Trophoblast cell (in vitro differentiated cells and primary cell): Measurements from ENCODE around the gene ZNF460.
"Not testable (repeated sequence)": the region's sequence is repeated elsewhere in the genome, so short reads cannot be mapped to it uniquely, and the experiment has no call there.

Experiments used
- DNase-seq, 2 donors: peaks; one replicate each; pipeline ENCODE4 v3.0.0-alpha.2; 2016
- H2AFZ ChIP-seq: 2 replicates; pipeline ENCODE4 v1.6.1; 2013; ENCODE audit warnings: low read length, moderate library complexity, mild to moderate bottlenecking; ENCODE audit not compliant: insufficient read depth, poor library complexity
- H2AK5ac ChIP-seq: 2 replicates; pipeline ENCODE4 v1.6.1; 2013; ENCODE audit warnings: mild to moderate bottlenecking, low read length
- H2BK120ac ChIP-seq: 2 replicates; pipeline ENCODE4 v1.6.1; 2013; ENCODE audit warnings: low read length, mild to moderate bottlenecking, moderate library complexity; ENCODE audit not compliant: insufficient read depth, poor library complexity
- H2BK12ac ChIP-seq: 2 replicates; pipeline ENCODE4 v1.6.1; 2013; ENCODE audit warnings: mild to moderate bottlenecking, low read length, moderate library complexity
- H2BK5ac ChIP-seq: 2 replicates; pipeline ENCODE4 v1.6.1; 2013; ENCODE audit warnings: low read length, low read depth, moderate library complexity, mild to moderate bottlenecking; ENCODE audit not compliant: poor library complexity
- H3K14ac ChIP-seq: 2 replicates; pipeline ENCODE4 v1.6.1; 2013; ENCODE audit warnings: mild to moderate bottlenecking, low read length
- H3K18ac ChIP-seq: 2 replicates; pipeline ENCODE4 v1.6.1; 2013; ENCODE audit warnings: mild to moderate bottlenecking, low read length
- H3K23ac ChIP-seq: 2 replicates; pipeline ENCODE4 v1.6.1; 2013; ENCODE audit warnings: low read length
- H3K27ac ChIP-seq: 2 replicates; pipeline ENCODE4 v1.5.1; 2013; ENCODE audit warnings: low read depth, mild to moderate bottlenecking, inconsistent platforms, low read length, moderate library complexity
- H3K27me3 ChIP-seq: 2 replicates; pipeline ENCODE4 v1.6.1; 2013; ENCODE audit warnings: inconsistent platforms, mild to moderate bottlenecking, low read length, moderate library complexity; ENCODE audit not compliant: insufficient read depth
- H3K36me3 ChIP-seq, 2 experiments: 1 replicate in 1 of 2; 2 replicates in 1 of 2; pipeline ENCODE4 v1.6.1; 2013; ENCODE audit warnings: low read length in 2 of 2, mild to moderate bottlenecking in 2 of 2, moderate library complexity in 1 of 2; ENCODE audit not compliant: insufficient read depth in 2 of 2, control insufficient read depth in 1 of 2
- H3K4ac ChIP-seq: 2 replicates; pipeline ENCODE4 v1.6.1; 2013; ENCODE audit warnings: low read depth, mild to moderate bottlenecking, low read length, moderate library complexity
- H3K4me1 ChIP-seq, 2 experiments: 1 replicate in 1 of 2; 2 replicates in 1 of 2; pipeline ENCODE4 v1.6.1; 2013; ENCODE audit warnings: low read length in 2 of 2, mild to moderate bottlenecking in 2 of 2, moderate library complexity in 1 of 2; ENCODE audit not compliant: insufficient read depth in 2 of 2, control insufficient read depth in 1 of 2
- H3K4me2 ChIP-seq: 2 replicates; pipeline ENCODE4 v1.6.1; 2013; ENCODE audit warnings: inconsistent platforms, mild to moderate bottlenecking, low read length, moderate library complexity
- H3K4me3 ChIP-seq: 2 replicates; pipeline ENCODE4 v1.5.1; 2013; ENCODE audit warnings: mild to moderate bottlenecking, low read depth, low read length, inconsistent platforms
- H3K79me1 ChIP-seq: one replicate; pipeline ENCODE4 v1.6.1; 2013; ENCODE audit warnings: low read length
- H3K79me2 ChIP-seq: 2 replicates; pipeline ENCODE4 v1.6.1; 2013; ENCODE audit warnings: low read length, mild to moderate bottlenecking; ENCODE audit not compliant: control insufficient read depth, insufficient read depth, poor library complexity
- H3K9ac ChIP-seq: 2 replicates; pipeline ENCODE4 v1.6.1; 2013; ENCODE audit warnings: mild to moderate bottlenecking, low read length
- H3K9me3 ChIP-seq: 2 replicates; pipeline ENCODE4 v1.6.1; 2013; ENCODE audit warnings: low read depth, mild to moderate bottlenecking, control low read depth, inconsistent platforms, low read length; ENCODE audit not compliant: insufficient read depth
- H4K12ac ChIP-seq: 2 replicates; pipeline ENCODE4 v1.6.1; 2013; ENCODE audit warnings: low read depth, mild to moderate bottlenecking, low read length, moderate library complexity
- H4K8ac ChIP-seq: 2 replicates; pipeline ENCODE4 v1.6.1; 2013; ENCODE audit warnings: low read depth, mild to moderate bottlenecking, low read length, moderate library complexity
- H4K91ac ChIP-seq: one replicate; pipeline ENCODE4 v1.6.1; 2013; ENCODE audit warnings: low read depth, mild to moderate bottlenecking, low read length, moderate library complexity
- WGBS: extraction: QIAGEN DNeasy Blood & Tissue Kit; methylation state at CpG from one replicate; pipeline ENCODE4 v1.1.7; 2013; ENCODE audit warnings: missing lambda C conversion rate; ENCODE audit not compliant: insufficient read length, insufficient coverage; ENCODE audit errors: extremely low coverage; 5-methylcytosine and 5-hydroxymethylcytosine counted together

Gene ZNF460

GRCh38 chr19:57253767-57254166, 26.5 kb upstream of the ZNF460 start:
- not testable (repeated sequence) for H3K9me3 ChIP-seq, H2AFZ ChIP-seq, H3K27ac ChIP-seq, H3K79me2 ChIP-seq, H2AK5ac ChIP-seq, H3K4me2 ChIP-seq, DNase-seq, H3K4me1 ChIP-seq, H2BK12ac ChIP-seq, H2BK120ac ChIP-seq, H4K12ac ChIP-seq, H3K14ac ChIP-seq, H3K23ac ChIP-seq, H3K18ac ChIP-seq, H3K27me3 ChIP-seq, H4K91ac ChIP-seq, H3K9ac ChIP-seq, H3K79me1 ChIP-seq, H3K4me3 ChIP-seq, H4K8ac ChIP-seq, H3K4ac ChIP-seq, H2BK5ac ChIP-seq
- peaks cover 16 to 38% of the 10 kb centered on the region in 2 experiments for H3K36me3 ChIP-seq
- WGBS = no CpG with 5 or more reads among the region's 11 CpGs

GRCh38 chr19:57262044-57262443, 18.2 kb upstream of the ZNF460 start:
- Histone ChIP-seq H3K79me1 (no peaks in the 10 kb centered on the region), H3K36me3 (peaks cover 0 to 5% of the 10 kb centered on the region in 2 experiments), H4K8ac (no peak overlapping the region), H2BK120ac (no peak overlapping the region), H2BK12ac (no peak overlapping the region), H3K4me2 (no peak overlapping the region), H3K79me2 (no peaks in the 10 kb centered on the region), H4K12ac (no peak overlapping the region), H2AK5ac (no peak overlapping the region), H3K9ac (no peak overlapping the region), H2AFZ (no peak overlapping the region), H3K27me3 (no peaks in the 10 kb centered on the region), H3K27ac (no peak overlapping the region), H3K9me3 (no peaks in the 10 kb centered on the region), H3K14ac (no peak overlapping the region), H3K18ac (no peak overlapping the region), H3K4me3 (no peak overlapping the region), H3K4ac (no peak overlapping the region), H4K91ac (no peak overlapping the region), H2BK5ac (no peak overlapping the region), H3K4me1 (no peaks in the 10 kb centered on the region), H3K23ac (no peak overlapping the region)
- no peak for DNase-seq
- WGBS = no CpG with 5 or more reads among the region's 3 CpGs

- no peak overlapping the region for H3K4me2 ChIP-seq
- H4K8ac ChIP-seq = no peak overlapping the region
- H3K4me1 ChIP-seq = peaks cover 0 to 4% of the 10 kb centered on the region in 2 experiments
- no peak overlapping the region for H3K27ac ChIP-seq
- H3K14ac ChIP-seq = no peak overlapping the region
- H3K79me2 ChIP-seq = no peaks in the 10 kb centered on the region
- no peak overlapping the region for H3K18ac ChIP-seq
- no peak overlapping the region for H2BK12ac ChIP-seq
- H2BK120ac ChIP-seq = no peak overlapping the region
- no peak overlapping the region for H3K4me3 ChIP-seq
- WGBS = no CpG with 5 or more reads among the region's 1 CpG
- H3K4ac ChIP-seq = no peak overlapping the region
- no peak for DNase-seq
- no peak overlapping the region for H4K12ac ChIP-seq
- no peak overlapping the region for H3K23ac ChIP-seq
- H3K9ac ChIP-seq = no peak overlapping the region
- no peak overlapping the region for H2AK5ac ChIP-seq
- H3K36me3 ChIP-seq = peaks cover 0 to 5% of the 10 kb centered on the region in 2 experiments
- no peaks in the 10 kb centered on the region for H3K9me3 ChIP-seq
- no peaks in the 10 kb centered on the region for H3K27me3 ChIP-seq
- H2BK5ac ChIP-seq = no peak overlapping the region
- H3K79me1 ChIP-seq = no peaks in the 10 kb centered on the region
- no peak overlapping the region for H4K91ac ChIP-seq
- H2AFZ ChIP-seq = no peak overlapping the region
These were observed 17.0 kb upstream of the ZNF460 start for GRCh38 chr19:57263244-57263741.

GRCh38 chr19:57267291-57267690, 13.0 kb upstream of the ZNF460 start:
- no peaks in the 10 kb centered on the region for H3K9me3 ChIP-seq
- no peak overlapping the region for H3K4me3 ChIP-seq
- no peak overlapping the region for H3K23ac ChIP-seq
- no peak overlapping the region for H2BK120ac ChIP-seq
- H3K79me1 ChIP-seq = no peaks in the 10 kb centered on the region
- no peak overlapping the region for H4K8ac ChIP-seq
- no peak overlapping the region for H3K9ac ChIP-seq
- H3K79me2 ChIP-seq = no peaks in the 10 kb centered on the region
- no peak overlapping the region for H3K18ac ChIP-seq
- WGBS = no CpG with 5 or more reads among the region's 3 CpGs
- H2BK12ac ChIP-seq = no peak overlapping the region
- no peak overlapping the region for H3K4ac ChIP-seq
- no peak overlapping the region for H2AK5ac ChIP-seq
- H3K27me3 ChIP-seq = no peaks in the 10 kb centered on the region
- no peak overlapping the region for H3K4me2 ChIP-seq
- no peak overlapping the region for H2BK5ac ChIP-seq
- H4K91ac ChIP-seq = no peak overlapping the region
- no peak overlapping the region for H4K12ac ChIP-seq
- H3K4me1 ChIP-seq = peaks cover 0 to 6% of the 10 kb centered on the region in 2 experiments
- H3K36me3 ChIP-seq = no peaks in the 10 kb centered on the region
- H2AFZ ChIP-seq = no peak overlapping the region
- no peak overlapping the region for H3K27ac ChIP-seq
- no peak overlapping the region for H3K14ac ChIP-seq
- no peak for DNase-seq
